GM23338 (cell line): ENCODE measurements around the gene ACOX3. TPM values are rescaled to one million over a fixed set of nuclear protein-coding genes. Genes with fewer than 3 reads are reported as not detected.

ENCODE experiments used
- ATAC-seq: fragments of 200-7000 bp; cut with Tn5 transposase; 3 replicates; pipeline ENCODE4 v1.9.1; 2020
- DNase-seq: peaks from one replicate; pipeline ENCODE4 v3.0.0-alpha.2; 2015; ENCODE audit warnings: low spot score
- H2AFZ ChIP-seq: fragments of 200-600 bp; sonication (generic); 2 replicates; pipeline ENCODE4 v1.8.0; 2016; ENCODE audit warnings: antibody characterized with exemption, mild to moderate bottlenecking, moderate library complexity
- H3F3A ChIP-seq: fragments of 200-600 bp; sonication (generic); replicated peaks from 2 replicates; pipeline ENCODE4 v1.8.0; 2017; ENCODE audit warnings: antibody characterized with exemption, mixed run types, low read depth
- H3K27ac ChIP-seq: fragments of 200-600 bp; sonication (generic); 2 replicates; pipeline ENCODE4 v1.6.1; 2016; ENCODE audit warnings: low read depth
- H3K27me3 ChIP-seq: fragments of 200-600 bp; sonication (generic); 2 replicates; pipeline ENCODE4 v1.8.0; 2016; ENCODE audit warnings: mild to moderate bottlenecking, mixed run types, moderate library complexity; ENCODE audit not compliant: insufficient read depth
- H3K36me3 ChIP-seq: fragments of 200-600 bp; sonication (generic); 2 replicates; pipeline ENCODE4 v1.8.0; 2016; ENCODE audit warnings: mild to moderate bottlenecking; ENCODE audit not compliant: insufficient read depth
- H3K4me1 ChIP-seq: fragments of 200-600 bp; sonication (generic); 2 replicates; pipeline ENCODE4 v1.8.0; 2016; ENCODE audit warnings: mild to moderate bottlenecking, moderate library complexity; ENCODE audit not compliant: insufficient read depth
- H3K4me2 ChIP-seq: fragments of 200-600 bp; sonication (generic); 2 replicates; pipeline ENCODE4 v1.7.1; 2017; ENCODE audit warnings: mixed run types
- H3K4me3 ChIP-seq: fragments of 200-600 bp; sonication (generic); 2 replicates; pipeline ENCODE4 v1.6.1; 2016; ENCODE audit warnings: mixed run types
- H3K79me2 ChIP-seq: fragments of 200-600 bp; sonication (generic); replicated peaks from 2 replicates; pipeline ENCODE4 v1.8.0; 2017; ENCODE audit warnings: mild to moderate bottlenecking; ENCODE audit not compliant: insufficient read depth
- H3K9me2 ChIP-seq: fragments of 200-600 bp; sonication (generic); 2 replicates; pipeline ENCODE4 v1.8.0; 2017; ENCODE audit not compliant: insufficient read depth
- H4K20me1 ChIP-seq: fragments of 200-600 bp; sonication (generic); replicated peaks from 2 replicates; pipeline ENCODE4 v1.8.0; 2017; ENCODE audit warnings: mild to moderate bottlenecking; ENCODE audit not compliant: insufficient read depth
- H3K27ac Mint-ChIP-seq: 2 replicates; pipeline ENCODE4 v1.8.0; 2020; ENCODE audit warnings: inconsistent platforms, mild to moderate bottlenecking, moderate library complexity, mixed read lengths
- H3K27me3 Mint-ChIP-seq: 3 replicates; pipeline ENCODE4 v1.8.0; 2022; ENCODE audit warnings: low read depth, mild to moderate bottlenecking, moderate library complexity, mixed read lengths, inconsistent platforms; ENCODE audit not compliant: insufficient read depth, poor library complexity
- H3K36me3 Mint-ChIP-seq: 3 replicates; pipeline ENCODE4 v1.8.0; 2021; ENCODE audit warnings: low read depth, mild to moderate bottlenecking, inconsistent platforms, moderate library complexity, mixed read lengths
- H3K4me1 Mint-ChIP-seq: 3 replicates; pipeline ENCODE4 v1.8.0; 2020; ENCODE audit warnings: mild to moderate bottlenecking, inconsistent platforms, mixed read lengths
- H3K4me3 Mint-ChIP-seq: 3 replicates; pipeline ENCODE4 v1.8.0; 2021; ENCODE audit warnings: moderate library complexity, mild to moderate bottlenecking, inconsistent platforms, mixed read lengths
- H3K9me3 Mint-ChIP-seq: 3 replicates; pipeline ENCODE4 v1.8.0; 2020; ENCODE audit warnings: moderate library complexity, mild to moderate bottlenecking, inconsistent platforms, mixed read lengths
- CREB1 ChIP-seq: fragments of 250-450 bp; sonication (Bioruptor Pico); IDR thresholded peaks from 2 replicates; pipeline ENCODE4 v1.5.0; 2020; ENCODE audit warnings: low read depth, mild to moderate bottlenecking, moderate library complexity
- ETS1 ChIP-seq: IDR thresholded peaks from 2 replicates; pipeline ENCODE4 v1.6.1; 2016; ENCODE audit warnings: antibody characterized with exemption
- EZH2 ChIP-seq: fragments of 200-600 bp; sonication (generic); IDR thresholded peaks from one replicate; pipeline ENCODE4 v1.8.0; 2017; ENCODE audit warnings: antibody characterized with exemption, mild to moderate bottlenecking, low read depth; ENCODE audit not compliant: unreplicated experiment
- EZH2phosphoT487 ChIP-seq: fragments of 200-600 bp; sonication (generic); IDR thresholded peaks from one replicate; pipeline ENCODE4 v1.8.1; 2018; ENCODE audit warnings: antibody characterized with exemption; ENCODE audit not compliant: unreplicated experiment
- JUNB ChIP-seq: IDR thresholded peaks from one replicate; pipeline ENCODE4 v1.6.1; 2016; ENCODE audit warnings: antibody characterized with exemption; ENCODE audit not compliant: unreplicated experiment
- NANOG ChIP-seq: IDR thresholded peaks from 2 replicates; pipeline ENCODE4 v1.6.1; 2016; ENCODE audit warnings: antibody characterized with exemption, borderline replicate concordance
- STAT1 ChIP-seq: IDR thresholded peaks from one replicate; pipeline ENCODE4 v1.6.1; 2016; ENCODE audit warnings: antibody characterized with exemption; ENCODE audit not compliant: unreplicated experiment
- ZNF114 ChIP-seq: fragments of 250-450 bp; sonication (Bioruptor Pico); IDR thresholded peaks from 2 replicates; pipeline ENCODE4 v1.5.0; 2020; ENCODE audit warnings: mild to moderate bottlenecking, moderate library complexity
- polyA plus RNA-seq: library from polyadenylated mRNA; unstranded; fragments of >200 nt; fragmentation: Nextera tagmentation; extraction: Ambion mirVana; gene quantifications from 2 replicates; pipeline ENCODE4 v1.2.1, GENCODE V29; 2016
- total RNA-seq: library from RNA; depleted of rRNA; stranded (reverse); fragments of >200 nt; shearing (Covaris generic); gene quantifications from 2 replicates; pipeline ENCODE4 v1.2.3, GENCODE V29; 2014
- TF ChIP-seq, protein P1 (sequence below): IDR thresholded peaks from one replicate; pipeline ENCODE4 v1.6.1; 2018; ENCODE audit warnings: antibody characterized with exemption; ENCODE audit not compliant: unreplicated experiment
- TF ChIP-seq, protein P2 (sequence below), 2 experiments: fragments of 200-600 bp in 1 of 2; sonication (generic) in 1 of 2; conservative IDR thresholded peaks; 2 replicates each; pipeline versions ENCODE4 v1.5.1 to v1.6.1; 2016 to 2017; ENCODE audit warnings: antibody characterized with exemption in 2 of 2, low read depth in 2 of 2, mild to moderate bottlenecking in 2 of 2, moderate library complexity in 1 of 2

The ACOX3 gene
- total and polyA plus RNA-seq, 2 experiments from 2014 or later: 6.4 to 17.2 TPM

- no peak for DNase-seq
- Mint-ChIP-seq H3K27ac (no peak overlapping the region), H3K9me3 (no peaks in the 10 kb centered on the region), H3K4me1 (peaks cover 24% of the 10 kb centered on the region), H3K36me3 (peaks cover 16% of the 10 kb centered on the region), H3K27me3 (peaks cover 4% of the 10 kb centered on the region), H3K4me3 (no peak overlapping the region)
- H2AFZ ChIP-seq: no peak overlapping the region
- no peaks in the 10 kb centered on the region for H3K27me3 ChIP-seq
- no peak for TF ChIP-seq STAT1
- no peak for TF ChIP-seq ZNF114 (CRISPR knock-in tag)
- TF ChIP-seq JUNB: no peak
- no peak for TF ChIP-seq NANOG
- H3K4me1 ChIP-seq: peaks cover 13% of the 10 kb centered on the region
- H3K4me3 ChIP-seq: no peak overlapping the region
- no peak overlapping the region for H3K4me2 ChIP-seq
- no peak overlapping the region for H3K27ac ChIP-seq
- H3K9me2 ChIP-seq: no peaks in the 10 kb centered on the region
- no peaks in the 10 kb centered on the region for H3K79me2 ChIP-seq
- no peaks in the 10 kb centered on the region for H3F3A ChIP-seq
- ATAC-seq: no peak
- no peaks in the 10 kb centered on the region; the same call in 1 of the 2 replicates for H3K36me3 ChIP-seq
- no peaks in the 10 kb centered on the region for H4K20me1 ChIP-seq
Measured at GRCh38 chr4:8478371-8478770, 37.8 kb upstream of the ACOX3 start.

- H2AFZ ChIP-seq: no peak overlapping the region
- H3K27me3 Mint-ChIP-seq: peaks cover 4% of the 10 kb centered on the region
- peaks cover 16% of the 10 kb centered on the region for H3K36me3 Mint-ChIP-seq
- H3K4me1 ChIP-seq: peaks cover 13% of the 10 kb centered on the region
- no peaks in the 10 kb centered on the region for H3K27me3 ChIP-seq
- H3K27ac ChIP-seq: no peak overlapping the region
- no peaks in the 10 kb centered on the region for H4K20me1 ChIP-seq
- H3K9me3 Mint-ChIP-seq: no peaks in the 10 kb centered on the region
- H3K4me1 Mint-ChIP-seq: peaks cover 24% of the 10 kb centered on the region
- no peak overlapping the region for H3K4me3 ChIP-seq
- no peak overlapping the region for H3K4me2 ChIP-seq
- H3K36me3 ChIP-seq: no peaks in the 10 kb centered on the region; the same call in 1 of the 2 replicates
- H3K79me2 ChIP-seq: no peaks in the 10 kb centered on the region
- H3K9me2 ChIP-seq: no peaks in the 10 kb centered on the region
- H3F3A ChIP-seq: no peaks in the 10 kb centered on the region
- H3K27ac Mint-ChIP-seq: no peak overlapping the region
- no peak for DNase-seq
- no peak for ATAC-seq
- H3K4me3 Mint-ChIP-seq: no peak overlapping the region
- TF ChIP-seq EZH2 (no peak), EZH2phosphoT487 (no peak), CREB1 (CRISPR knock-in tag) (no peak), STAT1 (no peak), ZNF114 (CRISPR knock-in tag) (no peak), ETS1 (no peak)
- TF ChIP-seq, protein P1, sequence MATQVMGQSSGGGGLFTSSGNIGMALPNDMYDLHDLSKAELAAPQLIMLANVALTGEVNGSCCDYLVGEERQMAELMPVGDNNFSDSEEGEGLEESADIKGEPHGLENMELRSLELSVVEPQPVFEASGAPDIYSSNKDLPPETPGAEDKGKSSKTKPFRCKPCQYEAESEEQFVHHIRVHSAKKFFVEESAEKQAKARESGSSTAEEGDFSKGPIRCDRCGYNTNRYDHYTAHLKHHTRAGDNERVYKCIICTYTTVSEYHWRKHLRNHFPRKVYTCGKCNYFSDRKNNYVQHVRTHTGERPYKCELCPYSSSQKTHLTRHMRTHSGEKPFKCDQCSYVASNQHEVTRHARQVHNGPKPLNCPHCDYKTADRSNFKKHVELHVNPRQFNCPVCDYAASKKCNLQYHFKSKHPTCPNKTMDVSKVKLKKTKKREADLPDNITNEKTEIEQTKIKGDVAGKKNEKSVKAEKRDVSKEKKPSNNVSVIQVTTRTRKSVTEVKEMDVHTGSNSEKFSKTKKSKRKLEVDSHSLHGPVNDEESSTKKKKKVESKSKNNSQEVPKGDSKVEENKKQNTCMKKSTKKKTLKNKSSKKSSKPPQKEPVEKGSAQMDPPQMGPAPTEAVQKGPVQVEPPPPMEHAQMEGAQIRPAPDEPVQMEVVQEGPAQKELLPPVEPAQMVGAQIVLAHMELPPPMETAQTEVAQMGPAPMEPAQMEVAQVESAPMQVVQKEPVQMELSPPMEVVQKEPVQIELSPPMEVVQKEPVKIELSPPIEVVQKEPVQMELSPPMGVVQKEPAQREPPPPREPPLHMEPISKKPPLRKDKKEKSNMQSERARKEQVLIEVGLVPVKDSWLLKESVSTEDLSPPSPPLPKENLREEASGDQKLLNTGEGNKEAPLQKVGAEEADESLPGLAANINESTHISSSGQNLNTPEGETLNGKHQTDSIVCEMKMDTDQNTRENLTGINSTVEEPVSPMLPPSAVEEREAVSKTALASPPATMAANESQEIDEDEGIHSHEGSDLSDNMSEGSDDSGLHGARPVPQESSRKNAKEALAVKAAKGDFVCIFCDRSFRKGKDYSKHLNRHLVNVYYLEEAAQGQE: no peak
- TF ChIP-seq, protein P2, sequence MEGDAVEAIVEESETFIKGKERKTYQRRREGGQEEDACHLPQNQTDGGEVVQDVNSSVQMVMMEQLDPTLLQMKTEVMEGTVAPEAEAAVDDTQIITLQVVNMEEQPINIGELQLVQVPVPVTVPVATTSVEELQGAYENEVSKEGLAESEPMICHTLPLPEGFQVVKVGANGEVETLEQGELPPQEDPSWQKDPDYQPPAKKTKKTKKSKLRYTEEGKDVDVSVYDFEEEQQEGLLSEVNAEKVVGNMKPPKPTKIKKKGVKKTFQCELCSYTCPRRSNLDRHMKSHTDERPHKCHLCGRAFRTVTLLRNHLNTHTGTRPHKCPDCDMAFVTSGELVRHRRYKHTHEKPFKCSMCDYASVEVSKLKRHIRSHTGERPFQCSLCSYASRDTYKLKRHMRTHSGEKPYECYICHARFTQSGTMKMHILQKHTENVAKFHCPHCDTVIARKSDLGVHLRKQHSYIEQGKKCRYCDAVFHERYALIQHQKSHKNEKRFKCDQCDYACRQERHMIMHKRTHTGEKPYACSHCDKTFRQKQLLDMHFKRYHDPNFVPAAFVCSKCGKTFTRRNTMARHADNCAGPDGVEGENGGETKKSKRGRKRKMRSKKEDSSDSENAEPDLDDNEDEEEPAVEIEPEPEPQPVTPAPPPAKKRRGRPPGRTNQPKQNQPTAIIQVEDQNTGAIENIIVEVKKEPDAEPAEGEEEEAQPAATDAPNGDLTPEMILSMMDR (conservative IDR thresholded peaks at IDR 0.05; ENCODE audit: low read depth in 2 of 2): no peak
Measured at GRCh38 chr4:8477676-8478075, 37.2 kb upstream of the ACOX3 start.
